SW480 (cell line): ENCODE data around the gene SLC22A17.

Experiments used
- DNase-seq: peaks from one replicate; pipeline ENCODE4 v3.0.0-alpha.2; 2016; ENCODE audit warnings: low spot score

The SLC22A17 gene

GRCh38 chr14:23361763-23362162 is 9.1 kb upstream of the SLC22A17 start:
- no peak for DNase-seq

- no peak for DNase-seq
Observed at GRCh38 chr14:23361320-23361719, 8.6 kb upstream of the SLC22A17 start.

GRCh38 chr14:23360496-23360895 is 7.8 kb upstream of the SLC22A17 start:
- DNase-seq: no peak

- DNase-seq: no peak
Observed at GRCh38 chr14:23359722-23360447, 7.2 kb upstream of the SLC22A17 start.

- DNase-seq: no peak
Observed at GRCh38 chr14:23359167-23359626, 6.5 kb upstream of the SLC22A17 start.

- DNase-seq: no peak
Observed at GRCh38 chr14:23358553-23359166, 6.0 kb upstream of the SLC22A17 start.

GRCh38 chr14:23358042-23358441 is 5.4 kb upstream of the SLC22A17 start:
- DNase-seq: no peak

DNA sequence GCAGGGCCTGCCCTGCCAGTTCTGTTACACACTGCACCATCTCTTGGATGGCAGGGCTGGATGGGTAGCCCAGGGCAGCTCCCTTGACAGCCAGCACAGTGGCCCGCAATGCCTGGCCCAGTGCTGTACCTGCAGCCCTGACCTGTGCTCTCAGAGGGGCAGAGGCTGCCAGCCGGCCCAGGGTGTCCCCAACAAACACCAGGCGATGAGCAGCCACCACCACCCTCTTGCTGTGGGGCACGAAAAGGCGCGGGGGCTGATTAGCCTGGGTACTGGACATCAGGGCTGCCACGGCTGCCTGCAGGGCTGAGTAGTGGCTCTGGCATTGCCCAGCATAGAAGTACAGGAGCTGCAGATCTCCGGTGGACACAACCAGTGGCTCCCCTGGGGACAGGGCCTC is 4.6 kb upstream of the SLC22A17 start:
- no peak for DNase-seq

GRCh38 chr14:23356662-23357061 is 4.0 kb upstream of the SLC22A17 start:
- DNase-seq: no peak

GRCh38 chr14:23355871-23356435 is 3.3 kb upstream of the SLC22A17 start:
- DNase-seq: no peak

DNA sequence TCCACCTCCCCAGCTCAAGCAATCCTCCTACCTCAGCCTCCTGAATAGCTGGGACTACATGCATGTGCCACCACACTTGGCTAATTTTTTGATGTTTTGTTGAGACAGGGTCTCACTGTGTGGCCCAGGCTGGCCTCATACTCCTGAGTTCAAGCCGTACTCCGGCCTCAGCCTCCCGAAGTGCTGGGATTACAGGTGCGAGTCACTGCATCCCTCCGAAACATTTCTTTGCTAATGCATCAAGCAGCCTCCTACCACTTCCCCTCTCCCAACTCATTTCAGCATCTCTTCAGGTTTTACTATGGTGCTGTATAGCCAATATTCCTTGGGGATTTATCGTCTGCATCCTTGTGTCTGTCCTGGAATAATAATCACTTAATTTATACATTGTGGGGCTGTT is 2.3 kb upstream of the SLC22A17 start:
- DNase-seq: no peak

GRCh38 chr14:23353433-23353780 is 720 bp upstream of the SLC22A17 start:
- DNase-seq: no peak

GRCh38 chr14:23351681-23352505 is 794 bp downstream of the SLC22A17 start:
- DNase-seq: no peak

GRCh38 chr14:23349156-23349845 is 3.4 kb downstream of the SLC22A17 start:
- DNase-seq: no peak

GRCh38 chr14:23348297-23348655 is 4.4 kb downstream of the SLC22A17 start:
- DNase-seq: no peak

DNA sequence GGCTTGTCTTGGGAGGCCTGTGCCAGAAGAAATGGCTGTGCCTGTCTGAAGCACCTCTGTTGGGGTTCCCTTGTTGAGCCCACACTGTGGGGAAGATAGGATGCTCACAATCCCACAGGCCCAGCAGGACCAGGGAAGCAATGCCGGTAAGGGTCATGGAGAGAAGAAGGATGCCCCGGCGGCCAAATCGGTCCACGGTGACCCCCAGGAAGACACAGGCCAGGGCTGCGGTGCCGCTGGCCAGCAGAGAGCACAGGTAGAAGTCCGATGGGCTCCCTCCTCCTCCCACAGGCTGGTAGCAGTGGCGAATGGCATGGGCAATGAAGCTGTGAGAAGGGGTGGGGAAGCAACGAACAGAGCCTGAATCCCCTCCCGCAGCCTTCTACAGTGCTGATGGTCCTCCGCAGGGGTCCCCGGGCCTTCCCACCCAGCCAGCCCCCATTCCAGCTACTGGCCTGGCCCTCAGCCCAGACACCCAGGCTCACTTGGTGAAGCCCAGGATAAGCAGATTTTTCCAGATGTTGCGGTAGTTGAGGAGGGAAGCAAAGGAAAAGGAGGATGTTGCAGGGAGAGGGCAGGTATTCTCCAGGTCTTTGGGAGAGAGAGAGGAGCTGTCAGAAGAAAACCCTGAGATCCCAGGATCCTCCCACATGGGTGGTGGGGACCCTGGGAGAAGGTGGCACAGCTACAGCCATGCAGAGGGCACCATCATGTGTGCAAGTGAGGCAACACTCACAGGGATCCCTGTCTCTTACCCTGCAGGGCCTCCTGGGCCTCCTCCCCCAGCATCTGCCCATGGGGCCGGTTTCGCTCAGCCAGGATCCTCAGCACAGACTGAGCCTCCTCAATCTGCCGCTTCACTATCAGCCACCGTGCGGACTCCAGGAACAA is 5.0 kb downstream of the SLC22A17 start:
- no peak for DNase-seq

DNA sequence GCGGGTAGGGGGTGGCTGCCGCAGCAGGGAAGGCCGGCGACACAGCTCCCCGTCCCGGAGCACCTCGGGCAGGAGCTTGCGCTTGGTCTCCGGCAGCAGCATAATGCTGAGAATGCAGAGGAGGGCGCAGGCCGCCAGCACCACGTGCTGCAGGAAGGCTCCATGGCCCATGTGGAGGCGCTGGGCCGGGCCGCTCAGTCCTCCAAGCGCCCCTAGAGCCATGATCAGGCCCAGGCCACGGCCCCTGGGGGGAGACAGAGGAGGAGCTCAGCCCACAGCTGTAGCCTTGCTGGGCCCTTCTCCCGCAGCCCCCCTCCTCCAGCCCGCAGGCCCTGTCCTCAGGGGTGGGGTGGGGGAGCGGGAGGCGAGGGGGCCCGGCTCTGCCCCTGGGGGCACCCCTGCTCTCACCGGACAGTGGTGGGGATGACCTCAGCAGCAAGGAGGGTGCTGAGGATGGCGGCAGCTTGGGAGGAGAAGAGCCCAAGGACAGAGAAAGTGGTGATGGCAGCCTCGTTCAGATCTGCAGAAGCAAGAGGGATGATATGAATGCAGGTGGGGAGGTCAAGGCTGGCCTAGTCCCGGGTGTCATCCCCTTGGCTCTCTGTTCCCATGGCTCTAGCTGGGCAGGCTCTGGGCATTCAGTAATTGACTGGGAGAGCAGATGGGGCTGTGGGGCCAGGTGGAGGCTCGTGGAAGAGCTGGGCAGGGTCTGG is 5.8 kb downstream of the SLC22A17 start:
- no peak for DNase-seq

GRCh38 chr14:23345987-23346692 is 6.5 kb downstream of the SLC22A17 start:
- no peak for DNase-seq

GRCh38 chr14:23344481-23344880 is 8.2 kb downstream of the SLC22A17 start:
- no peak for DNase-seq
